HL-60 (cell line): ENCODE measurements around the gene BPTF.
"Not testable (repeated sequence)": the region's sequence is repeated elsewhere in the genome, so short reads cannot be mapped to it uniquely, and the experiment has no call there.

Experiments used
- CTCF ChIP-seq: IDR thresholded peaks from one replicate; pipeline ENCODE4 v1.5.1; 2011; ENCODE audit warnings: low read length, control low read depth, inconsistent platforms; ENCODE audit not compliant: insufficient read depth
- POLR2AphosphoS5 ChIP-seq: IDR thresholded peaks from 2 replicates; pipeline ENCODE4 v1.6.1; 2012; ENCODE audit warnings: low read depth
- REST ChIP-seq: IDR thresholded peaks from 2 replicates; pipeline ENCODE4 v1.6.1; 2012; ENCODE audit warnings: low read depth; ENCODE audit not compliant: insufficient replicate concordance

- not testable (repeated sequence) for TF ChIP-seq POLR2AphosphoS5, CTCF, REST
Observed at GRCh38 chr17:67962156-67962555, 136.9 kb downstream of the BPTF start.
